NCI-H1694 (cell line): ENCODE data around the gene DPEP3.
"Not testable (repeated sequence)": the region's sequence is repeated elsewhere in the genome, so short reads cannot be mapped to it uniquely, and the experiment has no call there.

Source experiments
- DNase-seq: peaks from one replicate; lab custom pipeline; 2025; lab: John Stamatoyannopoulos, UW

Gene DPEP3

DNA sequence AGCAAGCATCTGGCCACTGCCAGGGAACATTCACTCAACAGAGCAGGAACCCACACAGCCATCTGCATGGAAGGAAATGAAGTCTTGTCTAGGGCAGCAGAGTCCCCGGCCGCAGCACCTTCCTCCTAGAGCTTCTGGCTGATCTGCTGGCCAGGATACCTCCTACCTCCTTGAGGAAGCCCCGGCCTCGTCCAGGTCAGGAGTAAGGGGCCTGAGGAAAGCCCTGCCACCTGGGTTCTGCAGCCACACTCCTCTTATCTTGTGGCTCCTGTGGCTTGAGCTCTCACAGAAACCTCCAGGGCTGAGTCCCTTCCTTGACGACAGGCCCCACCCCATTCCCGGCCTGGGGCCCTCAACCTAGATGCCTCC, 13.7 kb upstream of the DPEP3 start:
- DNase-seq, result not testable (repeated sequence)

DNA sequence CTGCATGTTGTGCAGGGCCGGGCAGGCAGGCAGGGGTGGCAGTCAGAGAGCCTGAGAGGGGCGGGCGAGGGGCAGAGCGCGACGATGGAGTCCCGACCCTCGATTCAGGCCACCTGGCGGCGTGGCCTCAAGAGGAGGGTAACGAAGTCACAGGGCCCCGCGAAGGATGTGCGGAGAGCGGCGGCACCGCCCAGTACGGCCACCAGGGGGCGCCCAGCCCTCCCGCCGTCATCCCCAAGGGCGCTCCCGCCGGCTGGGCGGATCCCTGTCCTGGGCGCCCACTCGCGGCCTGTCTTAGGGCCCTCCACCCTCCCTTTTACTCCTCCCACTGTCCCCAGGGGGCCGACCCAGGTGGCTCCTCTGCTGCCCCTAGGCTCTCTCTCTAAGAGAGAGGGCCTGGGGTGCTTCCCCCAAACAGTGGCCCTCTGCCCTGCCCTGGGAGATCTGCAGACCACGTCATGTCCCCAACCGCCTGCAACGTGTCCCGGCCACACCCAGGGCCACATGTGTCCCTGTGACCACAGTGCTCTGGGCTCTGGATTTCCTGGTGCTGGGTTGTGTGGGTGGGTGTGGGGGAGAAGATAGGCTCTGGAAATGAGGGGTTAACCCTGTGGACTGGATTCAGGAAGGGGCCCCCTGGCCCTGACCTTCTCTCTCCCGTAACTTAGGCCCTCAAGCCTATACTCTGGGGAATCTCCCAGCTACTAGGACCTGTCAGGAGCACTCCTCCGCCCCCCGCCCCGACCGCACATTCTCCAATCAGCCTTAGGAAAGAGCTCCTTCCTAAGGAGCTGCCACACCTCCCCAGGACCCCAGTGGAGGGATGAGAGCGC, 13.1 kb upstream of the DPEP3 start:
- peak; percentile 7 for DNase-seq

DNA sequence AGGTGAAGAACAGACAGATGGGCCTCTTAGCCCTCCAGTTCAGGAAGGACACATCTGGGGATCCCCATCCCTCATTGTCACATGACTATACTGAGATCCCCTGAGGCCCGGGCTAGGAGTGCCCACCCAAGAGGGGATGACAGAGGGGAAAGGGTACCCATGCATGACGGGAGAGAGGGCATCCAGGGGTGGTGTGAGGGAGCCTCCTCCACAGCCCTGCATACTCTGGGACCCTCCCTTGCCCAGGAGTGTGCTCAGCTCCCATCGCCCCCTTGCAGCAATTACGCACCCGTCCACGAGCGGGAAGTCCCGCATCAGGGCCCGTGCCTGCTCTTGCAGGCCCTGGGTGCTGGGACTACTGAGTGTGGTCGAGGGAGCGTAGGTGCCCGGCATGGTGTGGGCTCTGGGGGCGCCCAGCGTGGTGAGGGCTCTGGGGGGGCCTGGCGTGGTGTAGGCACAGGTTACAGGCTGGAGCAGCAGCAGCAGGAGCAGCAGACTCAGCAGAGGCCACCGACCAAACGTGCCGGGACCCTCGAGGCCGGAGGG, 12.4 kb upstream of the DPEP3 start:
- DNase-seq, result no peak

DNA sequence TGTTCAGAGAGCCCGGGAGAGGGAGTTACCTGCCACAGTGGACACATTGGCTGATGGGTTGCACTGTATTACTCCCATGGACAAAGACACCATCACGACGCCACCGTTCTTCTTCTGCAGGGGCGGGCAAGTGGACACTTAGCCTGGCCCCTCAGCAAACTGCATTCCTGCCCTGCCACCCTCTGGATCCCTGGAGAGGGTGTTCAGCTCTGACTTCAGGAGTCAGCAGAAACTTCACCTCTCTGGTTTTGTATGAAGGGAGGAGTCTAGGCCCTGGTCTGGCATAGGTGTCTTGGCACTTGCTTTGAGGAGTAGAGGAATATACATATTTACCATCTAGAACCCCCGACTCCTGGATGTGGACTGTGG, 9.7 kb upstream of the DPEP3 start:
- DNase-seq, result no peak

DNA sequence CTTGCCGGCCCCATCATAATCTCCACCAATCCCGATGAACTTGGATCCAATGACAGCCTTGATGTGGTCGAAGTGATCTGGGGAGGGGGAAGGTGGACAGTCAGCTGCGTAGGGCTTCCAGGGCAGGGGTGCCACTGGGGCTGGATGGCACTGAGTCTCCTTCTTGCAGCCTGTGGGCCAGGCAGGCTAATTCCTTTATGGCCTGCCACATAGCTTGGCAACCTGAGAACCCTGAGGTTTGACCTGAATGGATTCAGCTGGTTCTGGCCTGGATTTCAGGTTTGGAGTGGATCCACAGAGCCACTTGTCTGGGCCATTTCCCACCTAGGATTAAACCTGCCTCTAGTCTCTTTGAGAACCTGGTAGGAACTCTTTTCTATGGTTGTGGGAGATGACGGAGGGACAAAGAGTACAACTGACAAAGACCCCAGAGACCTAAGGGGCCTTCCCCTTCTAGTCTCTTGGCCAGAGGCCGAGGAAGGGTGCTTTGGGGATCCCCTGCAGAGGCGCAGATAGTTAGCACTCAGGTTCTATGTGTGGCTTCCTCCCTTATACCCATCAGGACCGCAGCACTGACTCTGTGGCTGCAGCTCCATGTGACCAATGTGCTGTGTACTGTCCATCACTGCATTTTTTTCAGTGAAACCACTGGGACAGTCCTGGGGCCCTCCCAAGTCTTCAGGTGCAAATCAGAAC, 9.2 kb upstream of the DPEP3 start:
- DNase-seq, result no peak

DNA sequence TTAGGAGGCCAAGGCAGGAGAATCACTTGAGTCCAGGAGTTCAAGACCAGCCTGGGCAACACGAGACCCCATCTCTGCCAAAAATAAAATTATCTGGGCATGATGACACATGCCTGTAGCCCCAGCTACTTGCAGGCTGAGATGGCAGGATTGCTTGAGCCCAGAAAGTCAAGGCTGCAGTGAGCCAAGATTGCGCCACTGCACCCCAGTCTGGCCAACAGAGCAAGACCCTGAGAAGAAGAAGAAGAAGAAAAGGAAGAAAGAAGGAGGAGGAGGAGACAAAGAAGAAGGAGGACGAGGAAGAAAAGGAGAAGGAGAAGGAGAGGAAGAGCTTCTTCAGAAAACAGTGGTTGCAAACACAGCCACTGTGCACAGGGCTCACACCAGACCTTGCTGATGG, 8.4 kb upstream of the DPEP3 start:
- DNase-seq, result no peak

DNA sequence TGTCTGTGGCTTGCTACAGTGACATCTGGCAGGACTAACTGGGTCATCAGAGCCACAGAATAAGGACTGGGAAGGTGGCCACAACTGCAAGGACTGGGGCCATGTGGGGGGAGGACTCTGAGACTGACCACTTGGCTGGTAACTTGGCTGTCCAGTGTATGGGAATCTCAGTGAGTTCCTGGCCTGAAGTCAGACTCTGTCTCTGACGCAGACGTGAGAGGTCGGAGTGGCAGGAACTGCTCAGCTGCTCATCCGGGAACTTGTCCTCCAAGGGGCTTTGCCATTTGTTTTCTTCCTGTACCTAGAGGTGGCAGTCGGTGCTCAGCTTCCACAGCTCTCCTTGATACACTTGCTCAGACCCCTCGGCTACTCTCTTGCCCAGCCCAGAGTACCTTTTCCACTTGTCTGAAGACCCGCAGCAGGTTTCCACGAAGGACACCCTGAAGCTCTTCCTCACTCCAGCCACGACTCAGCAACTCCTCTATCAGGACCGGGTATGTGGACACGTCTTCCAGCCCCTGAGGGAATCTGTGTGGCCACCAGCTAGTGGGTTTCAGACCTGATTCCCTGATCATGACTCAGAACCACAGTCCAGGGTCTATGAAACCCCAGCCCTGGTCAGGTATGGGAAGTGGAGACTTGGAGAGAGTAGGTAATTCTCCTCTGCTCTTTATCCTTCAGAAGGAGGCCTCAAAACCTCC, 7.3 kb upstream of the DPEP3 start:
- DNase-seq, result no peak

DNA sequence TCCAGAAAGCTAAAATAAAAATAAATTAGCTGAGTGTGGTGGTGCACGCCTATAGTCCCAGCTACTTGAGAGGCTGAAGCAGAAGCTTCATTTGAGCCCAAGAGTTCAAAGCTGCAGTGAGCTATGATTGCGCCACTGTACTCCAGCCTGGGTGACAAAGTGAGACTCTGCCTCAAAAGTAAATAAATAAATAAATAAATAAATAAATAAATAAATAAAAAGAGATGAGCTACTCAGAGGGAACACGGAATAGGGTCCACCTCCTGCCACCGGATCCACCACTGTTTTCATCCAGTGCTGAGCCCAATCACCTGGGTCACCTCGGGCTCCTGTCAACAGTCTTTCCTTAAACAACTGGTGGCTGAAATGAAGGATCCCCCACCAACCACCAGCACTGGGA, 6.7 kb upstream of the DPEP3 start:
- no peak for DNase-seq

DNA sequence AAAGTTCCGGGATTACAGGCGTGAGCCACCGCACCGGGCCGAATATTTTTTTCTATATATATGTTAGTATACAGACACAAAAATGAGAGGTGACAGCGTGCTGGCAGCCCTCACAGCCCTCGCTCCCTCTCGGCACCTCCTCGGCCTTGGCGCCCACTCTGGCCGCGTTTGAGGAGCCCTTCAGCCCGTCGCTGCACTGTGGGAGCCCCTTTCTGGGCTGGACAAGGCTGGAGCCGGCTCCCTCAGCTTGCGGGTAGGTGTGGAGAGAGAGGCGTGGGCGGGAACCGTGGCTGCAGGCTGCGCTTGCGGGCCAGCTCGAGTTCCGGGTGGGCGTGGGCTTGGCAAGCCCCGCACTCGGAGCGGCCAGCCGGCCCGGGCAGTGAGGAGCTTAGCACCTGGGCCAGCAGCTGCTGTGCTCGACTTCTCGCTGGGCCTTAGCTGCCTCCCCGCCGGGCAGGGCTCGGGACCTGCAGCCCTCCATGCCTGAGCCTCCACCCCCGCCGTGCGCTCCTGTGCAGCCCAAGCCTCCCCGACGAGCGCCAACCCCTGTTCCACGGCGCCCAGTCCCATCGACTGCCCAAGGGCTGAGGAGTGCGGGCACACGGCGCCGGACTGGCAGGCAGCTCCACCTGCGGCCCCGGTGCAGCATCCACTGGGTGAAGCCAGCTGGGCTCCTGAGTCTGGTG, 1.9 kb upstream of the DPEP3 start:
- no peak for DNase-seq

DNA sequence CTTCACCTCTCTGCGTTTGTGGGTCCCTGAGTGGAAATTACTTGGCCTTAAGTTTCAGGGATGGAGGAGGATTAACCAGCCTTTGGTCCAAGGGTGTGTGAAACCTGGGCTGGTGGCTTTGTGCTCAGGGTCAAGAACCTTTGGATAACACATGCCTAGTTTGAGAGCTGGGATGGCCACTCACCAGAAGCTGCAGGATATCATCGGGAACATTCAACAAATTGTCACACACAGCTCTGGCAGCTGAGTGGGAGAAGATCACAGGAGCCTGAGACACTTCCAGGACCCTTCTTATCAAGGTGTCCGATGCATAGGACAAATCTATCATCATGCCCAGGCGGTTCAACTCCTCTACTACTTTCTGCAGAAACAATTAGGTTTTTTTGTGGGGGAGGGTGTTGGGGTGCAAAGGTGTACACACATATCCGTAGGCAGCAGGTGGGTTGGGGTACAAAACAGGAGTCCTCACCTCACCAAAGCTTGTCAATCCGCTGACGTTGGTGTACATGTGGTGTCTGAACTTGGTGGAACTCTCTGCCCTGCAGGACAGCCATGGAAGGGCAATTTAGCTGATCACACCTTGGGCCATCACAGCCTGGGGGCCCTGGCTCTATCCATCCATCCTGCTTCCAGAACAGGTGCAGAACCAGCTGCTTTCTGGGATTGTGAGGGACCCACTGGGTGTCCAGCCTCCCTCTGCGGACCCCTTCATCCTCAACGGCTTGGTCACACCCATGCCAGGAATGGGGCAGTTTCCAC, 2.7 kb downstream of the DPEP3 start:
- DNase-seq, result no peak

DNA sequence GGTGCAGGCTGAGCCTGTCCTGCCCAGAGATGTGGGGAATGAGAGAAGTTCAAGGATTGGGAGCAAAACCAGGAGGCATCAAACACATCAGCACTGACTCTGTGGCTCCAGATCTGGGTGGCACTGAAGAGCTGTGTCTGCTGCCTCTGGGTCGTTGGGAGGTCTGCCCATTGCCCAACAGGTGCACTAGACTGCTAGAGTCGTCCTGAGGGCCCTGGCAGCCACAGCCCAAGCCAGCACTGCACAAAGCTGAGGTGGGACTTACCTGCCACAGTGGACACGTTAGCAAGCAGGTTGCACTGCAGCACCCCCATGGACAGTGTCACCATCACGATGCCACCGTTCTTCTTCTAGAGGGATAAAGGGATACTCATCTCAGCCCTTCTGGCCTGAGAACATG, 3.3 kb downstream of the DPEP3 start:
- DNase-seq, result no peak

DNA sequence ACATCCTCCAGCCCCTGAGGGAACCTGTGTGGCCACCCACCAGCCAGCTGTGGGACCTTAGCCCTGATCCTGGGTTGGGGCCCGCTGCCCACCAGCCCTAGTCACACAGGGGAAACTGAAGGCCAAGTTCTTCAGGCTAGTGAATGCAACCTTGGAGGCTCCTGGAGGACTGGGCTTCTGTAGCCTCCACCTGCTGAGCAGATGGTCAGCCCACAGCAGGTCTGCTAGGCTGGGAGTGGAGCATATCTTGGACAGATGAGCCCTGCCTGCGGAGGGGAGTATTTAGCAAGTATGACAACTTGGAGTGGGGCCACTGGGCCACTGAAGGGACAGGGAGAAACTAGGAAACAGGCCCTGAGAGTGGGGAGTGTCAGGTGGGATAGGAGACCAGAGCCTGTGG, 4.1 kb downstream of the DPEP3 start:
- DNase-seq, result no peak

DNA sequence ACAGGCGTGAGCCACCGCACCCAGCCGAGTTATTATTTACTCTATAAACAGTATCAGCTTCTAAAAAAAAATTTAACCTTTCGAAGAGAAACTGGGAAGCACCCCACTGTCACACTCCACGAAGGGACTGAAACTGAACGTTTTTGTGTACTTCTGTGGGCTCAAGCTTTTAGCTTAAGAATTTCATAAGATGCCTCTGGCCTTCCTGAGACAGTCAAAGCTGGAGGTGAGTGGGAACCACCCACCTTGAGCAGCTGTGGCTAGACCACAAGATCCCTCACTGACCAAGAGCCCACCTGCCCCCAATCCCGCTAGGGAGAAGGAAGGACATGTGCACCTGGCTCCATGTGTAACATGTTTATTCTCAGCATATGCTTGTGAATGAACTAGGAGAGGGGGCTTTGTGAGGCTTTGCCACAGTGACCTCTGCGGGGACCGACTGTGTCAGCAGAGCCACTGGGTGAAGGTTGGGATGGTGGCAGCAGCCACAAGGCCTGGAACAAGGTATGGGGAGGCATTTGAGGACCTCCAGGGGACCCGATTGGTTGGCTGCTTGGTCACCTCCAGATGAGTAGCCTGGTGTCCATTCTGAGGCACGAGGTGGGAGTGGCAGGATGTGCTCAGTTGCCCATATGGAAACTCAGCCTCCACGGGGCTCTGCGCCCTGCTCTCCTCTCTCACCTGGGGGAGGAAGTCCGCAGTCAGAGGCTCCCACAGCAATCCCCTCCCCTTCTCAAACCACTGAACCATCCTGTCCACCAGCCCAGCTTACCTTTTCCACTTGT, 4.8 kb downstream of the DPEP3 start:
- no peak for DNase-seq

DNA sequence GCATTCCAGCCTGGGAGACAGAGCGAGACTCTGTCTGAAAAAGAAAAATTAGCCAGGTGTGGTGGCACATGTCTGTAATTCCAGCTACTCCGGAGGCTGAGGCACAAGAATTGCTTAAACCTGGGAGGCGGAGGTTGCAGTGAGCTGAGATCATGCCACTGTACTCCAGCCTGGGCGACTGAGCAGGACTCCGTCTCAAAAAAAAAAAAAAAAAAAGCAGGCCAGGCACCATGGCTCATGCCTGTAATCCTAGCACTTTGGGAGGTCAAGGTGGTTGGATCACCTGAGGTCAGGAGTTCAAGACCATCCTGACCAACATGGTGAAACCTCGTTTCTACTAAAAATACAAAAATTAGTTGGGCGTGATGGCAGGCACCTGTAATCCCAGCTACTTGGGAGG, 8.0 kb downstream of the DPEP3 start:
- DNase-seq, result not testable (repeated sequence)

DNA sequence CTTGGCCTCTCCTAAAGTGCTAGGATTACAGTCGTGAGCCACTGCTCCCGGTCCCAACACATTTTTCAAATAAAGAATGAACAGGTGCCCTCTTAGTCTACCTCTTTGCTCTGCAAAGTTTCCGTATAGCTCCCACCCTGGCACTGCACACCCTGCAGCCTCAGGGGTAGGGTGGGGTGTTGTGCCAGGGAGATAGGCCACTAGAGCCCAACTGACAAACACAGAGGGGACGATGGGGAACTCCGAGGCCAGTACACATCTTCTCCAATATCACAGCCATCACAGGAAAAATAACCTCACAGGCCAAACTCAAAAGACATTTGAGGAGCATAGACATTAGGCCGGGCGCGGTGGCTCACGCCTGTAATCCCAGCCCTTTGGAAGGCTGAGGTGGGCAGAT, 9.2 kb downstream of the DPEP3 start:
- no peak for DNase-seq

DNA sequence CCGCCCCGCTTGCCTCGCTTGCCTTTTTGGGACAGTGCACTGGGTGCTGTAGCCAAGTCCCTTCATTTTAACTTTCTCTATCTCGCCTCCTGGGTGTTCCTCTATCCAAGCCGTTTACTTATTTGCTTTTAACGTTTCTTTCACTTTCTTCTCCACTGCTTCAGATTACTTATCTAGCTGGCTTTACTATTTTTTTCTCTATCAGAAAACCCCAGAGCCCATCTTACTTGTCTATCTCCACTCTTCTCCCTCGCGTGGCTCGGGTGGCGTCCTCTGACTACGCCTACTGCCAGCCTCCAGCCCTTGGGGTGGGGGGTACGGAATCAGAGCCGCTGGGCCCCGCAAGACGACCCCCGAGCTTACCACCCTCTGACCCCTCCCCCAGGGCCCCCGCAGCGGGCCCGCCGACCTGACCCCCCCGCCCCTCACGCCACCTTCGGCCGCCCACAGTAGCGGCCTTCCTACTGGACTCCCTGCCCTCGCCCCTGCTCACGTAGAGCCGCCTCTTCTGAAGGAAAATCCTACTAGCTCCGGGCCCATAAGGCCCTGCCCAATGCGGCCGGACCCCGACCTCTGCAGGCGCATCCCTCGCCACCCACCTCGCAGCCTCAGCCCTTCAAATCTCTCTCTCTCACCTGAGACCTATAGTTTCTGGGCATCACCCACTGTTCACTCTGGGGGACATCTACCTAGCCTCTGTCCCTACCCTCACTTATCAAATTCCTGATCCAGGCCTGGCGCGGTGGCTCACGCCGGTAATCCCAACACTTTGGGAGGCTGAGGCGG, 10.9 kb downstream of the DPEP3 start:
- no peak for DNase-seq

DNA sequence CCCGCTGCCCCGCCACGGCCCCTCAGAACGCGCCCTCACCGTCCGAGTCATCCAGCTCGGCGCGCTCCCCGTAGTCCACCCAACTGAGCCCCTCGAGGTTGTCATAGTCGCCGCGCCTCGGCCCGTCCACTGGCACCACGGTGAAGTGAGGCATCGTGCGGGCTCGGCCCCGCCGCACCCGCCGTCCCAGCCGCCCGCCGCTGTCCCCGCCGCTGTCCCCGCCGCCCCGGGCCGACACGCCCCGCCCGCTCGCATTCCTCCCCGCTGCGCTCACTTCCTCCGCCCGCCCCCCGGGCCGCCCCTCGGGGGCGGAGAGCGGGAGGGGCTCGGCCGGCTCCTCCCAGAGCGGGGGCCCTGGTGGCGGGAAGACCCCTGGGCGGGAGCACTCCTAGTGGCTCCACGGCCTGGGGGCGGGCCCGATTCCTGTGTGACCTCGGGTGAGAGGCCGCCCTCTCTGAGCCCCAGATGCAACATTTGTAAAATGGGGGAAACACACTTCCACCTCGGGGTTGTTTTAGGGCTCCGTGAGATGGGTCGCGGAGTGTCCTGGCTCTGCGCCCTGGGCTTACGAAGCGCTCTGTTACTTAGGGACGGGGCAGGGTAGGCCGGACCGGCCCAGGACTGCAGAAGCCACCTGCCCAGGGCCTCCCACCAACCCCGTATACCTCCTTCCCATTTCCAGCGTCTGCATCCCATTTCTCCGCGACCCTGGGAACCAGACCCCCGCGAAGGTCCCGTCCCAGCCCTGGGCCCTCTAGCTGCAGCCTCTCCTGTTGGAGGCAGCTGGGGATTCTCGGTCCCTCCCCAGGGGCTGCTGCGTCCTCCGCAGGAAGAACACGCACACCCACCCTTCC, 11.7 kb downstream of the DPEP3 start, which contains the start of gene SLC12A4:
TSS of gene SLC12A4 (minus strand) at position 238 of the 854 bp plus-strand sequence. CDS start at position 154, 84 bp downstream.
- DNase-seq, result peak; percentile 29

DNA sequence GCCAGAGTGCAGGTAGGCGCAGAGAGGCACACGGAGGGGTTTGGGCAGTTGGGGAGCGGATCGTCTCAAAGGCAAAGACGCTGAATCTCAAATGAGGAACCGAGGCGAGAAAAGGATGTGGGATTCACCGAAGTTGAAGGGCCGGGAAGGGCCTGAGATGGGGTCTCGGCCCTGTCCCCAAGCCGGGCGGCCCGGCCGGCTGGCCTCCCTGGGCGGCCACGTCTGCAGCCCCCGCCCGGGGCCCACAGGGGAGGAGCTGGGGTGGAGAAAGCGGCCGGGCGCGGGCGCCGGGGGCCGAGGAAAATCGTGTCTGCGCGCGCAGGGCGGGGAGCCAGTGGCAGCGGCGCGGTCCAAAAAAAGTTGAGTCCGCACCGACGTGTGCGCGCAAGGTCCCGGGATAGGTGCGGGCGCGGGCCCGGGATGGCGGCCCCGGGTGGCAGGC, 12.3 kb downstream of the DPEP3 start:
- no peak for DNase-seq
